22Rv1 (cell line): ENCODE data around the gene PDX1.

ENCODE experiments used
- ZFX ChIP-seq: fragments of 450-650 bp; IDR thresholded peaks from 2 replicates; pipeline ENCODE4 v1.6.1; 2017; ENCODE audit warnings: antibody characterized with exemption, borderline replicate concordance
- TF ChIP-seq, protein P1 (sequence below): fragments of 450-650 bp; IDR thresholded peaks from 2 replicates; pipeline ENCODE4 v1.5.1; 2017; ENCODE audit warnings: mild to moderate bottlenecking

DNA sequence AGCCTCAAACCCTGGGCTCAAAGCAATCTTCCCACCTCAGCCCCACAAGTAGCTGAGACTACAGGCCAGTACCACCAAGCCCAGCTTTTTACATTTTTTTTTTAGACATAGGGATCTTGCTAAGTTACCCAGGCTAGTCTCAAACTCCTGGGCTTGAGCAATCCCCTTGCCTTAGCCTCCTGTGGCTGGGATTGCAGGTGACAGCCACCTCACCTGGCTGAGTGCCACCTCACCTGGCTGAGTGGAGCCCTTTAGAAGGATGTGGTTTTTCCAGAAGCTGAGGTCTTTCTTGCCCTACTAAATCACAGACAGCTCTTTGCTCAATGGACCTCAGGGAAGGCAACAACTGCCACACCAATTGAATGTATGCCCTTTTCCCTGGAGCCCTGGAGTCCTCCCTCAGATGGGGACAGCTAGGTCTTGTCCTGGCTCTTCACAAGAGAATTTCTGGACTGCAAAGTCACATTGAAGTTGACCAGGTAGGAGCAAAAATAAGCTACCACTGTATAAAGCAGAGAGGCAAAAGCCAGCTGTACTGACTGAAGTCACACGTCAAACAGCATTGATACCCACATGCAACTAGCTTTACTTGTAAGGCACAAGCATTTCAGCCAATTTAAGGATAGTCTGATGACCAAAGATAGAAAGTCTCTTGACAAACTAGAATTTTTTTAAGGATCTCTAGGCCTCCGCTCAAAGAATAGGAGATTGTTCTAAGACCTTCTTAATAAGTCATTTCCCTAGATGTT, 14.0 kb downstream of the PDX1 start:
- TF ChIP-seq, protein P1, sequence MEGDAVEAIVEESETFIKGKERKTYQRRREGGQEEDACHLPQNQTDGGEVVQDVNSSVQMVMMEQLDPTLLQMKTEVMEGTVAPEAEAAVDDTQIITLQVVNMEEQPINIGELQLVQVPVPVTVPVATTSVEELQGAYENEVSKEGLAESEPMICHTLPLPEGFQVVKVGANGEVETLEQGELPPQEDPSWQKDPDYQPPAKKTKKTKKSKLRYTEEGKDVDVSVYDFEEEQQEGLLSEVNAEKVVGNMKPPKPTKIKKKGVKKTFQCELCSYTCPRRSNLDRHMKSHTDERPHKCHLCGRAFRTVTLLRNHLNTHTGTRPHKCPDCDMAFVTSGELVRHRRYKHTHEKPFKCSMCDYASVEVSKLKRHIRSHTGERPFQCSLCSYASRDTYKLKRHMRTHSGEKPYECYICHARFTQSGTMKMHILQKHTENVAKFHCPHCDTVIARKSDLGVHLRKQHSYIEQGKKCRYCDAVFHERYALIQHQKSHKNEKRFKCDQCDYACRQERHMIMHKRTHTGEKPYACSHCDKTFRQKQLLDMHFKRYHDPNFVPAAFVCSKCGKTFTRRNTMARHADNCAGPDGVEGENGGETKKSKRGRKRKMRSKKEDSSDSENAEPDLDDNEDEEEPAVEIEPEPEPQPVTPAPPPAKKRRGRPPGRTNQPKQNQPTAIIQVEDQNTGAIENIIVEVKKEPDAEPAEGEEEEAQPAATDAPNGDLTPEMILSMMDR: no peak
- TF ChIP-seq ZFX: no peak
